Renal cortical epithelial cell (primary cell): ENCODE measurements around the gene UBE2U. TPM values are rescaled to one million over a fixed set of nuclear protein-coding genes. Genes with fewer than 3 reads are reported as not detected.
"Not testable (repeated sequence)": the region's sequence is repeated elsewhere in the genome, so short reads cannot be mapped to it uniquely, and the experiment has no call there.

Experiments
- DNase-seq: peaks from one replicate; pipeline ENCODE4 v3.0.0-alpha.2; 2011; ENCODE audit warnings: low read depth
- total RNA-seq: library from RNA; depleted of rRNA; stranded (reverse); fragments of >200 nt; gene quantifications from 2 replicates; pipeline ENCODE4 v1.2.3, GENCODE V29; 2014

Gene UBE2U
- total RNA-seq, 1 donor from 2014 or later = 0.10 TPM

GRCh38 chr1:64239519-64239918 lies 36.1 kb downstream of the UBE2U start:
- not testable (repeated sequence) for DNase-seq

GRCh38 chr1:64240206-64240605 lies 36.8 kb downstream of the UBE2U start:
- DNase-seq = peak; percentile 12

- DNase-seq = no peak
These were observed 37.6 kb downstream of the UBE2U start for GRCh38 chr1:64241069-64241468.

GRCh38 chr1:64242895-64243756 lies 39.7 kb downstream of the UBE2U start:
- peak; percentile 56 for DNase-seq

- no peak for DNase-seq
These were observed 40.3 kb downstream of the UBE2U start for GRCh38 chr1:64243757-64244080.

GRCh38 chr1:64245495-64245894 lies 42.1 kb downstream of the UBE2U start:
- DNase-seq = no peak

GRCh38 chr1:64246294-64246917 lies 43.0 kb downstream of the UBE2U start:
- peak; percentile 54 for DNase-seq

- no peak for DNase-seq
These were observed 44.6 kb downstream of the UBE2U start for GRCh38 chr1:64248065-64248464.

- DNase-seq = not testable (repeated sequence)
These were observed 47.0 kb downstream of the UBE2U start for GRCh38 chr1:64250472-64250871.

- no peak for DNase-seq
These were observed 48.5 kb downstream of the UBE2U start for GRCh38 chr1:64251971-64252370.

GRCh38 chr1:64257233-64257632 lies 53.8 kb downstream of the UBE2U start:
- DNase-seq = not testable (repeated sequence)

- DNase-seq = not testable (repeated sequence)
These were observed 55.0 kb downstream of the UBE2U start for GRCh38 chr1:64258444-64258843.

- DNase-seq = no peak
These were observed 59.9 kb downstream of the UBE2U start for GRCh38 chr1:64263335-64263734.

- no peak for DNase-seq
These were observed 60.4 kb downstream of the UBE2U start for GRCh38 chr1:64263856-64264255.

- no peak for DNase-seq
These were observed 61.7 kb downstream of the UBE2U start for GRCh38 chr1:64265141-64265540.

- no peak for DNase-seq
These were observed 63.6 kb downstream of the UBE2U start for GRCh38 chr1:64266991-64267390.

- DNase-seq = peak; percentile 77
These were observed 65.5 kb downstream of the UBE2U start for GRCh38 chr1:64268653-64269557.

GRCh38 chr1:64269558-64269884 lies 66.1 kb downstream of the UBE2U start:
- DNase-seq = no peak

GRCh38 chr1:64280001-64280400 lies 76.6 kb downstream of the UBE2U start:
- DNase-seq = no peak

GRCh38 chr1:64282351-64282750 lies 78.9 kb downstream of the UBE2U start:
- peak; percentile 11 for DNase-seq

- no peak for DNase-seq
These were observed 83.6 kb downstream of the UBE2U start for GRCh38 chr1:64287071-64287470.

- DNase-seq = no peak
These were observed 87.0 kb downstream of the UBE2U start for GRCh38 chr1:64290420-64290819.
